ENCODE results near the gene NFATC1.

The NFATC1 gene

DNA sequence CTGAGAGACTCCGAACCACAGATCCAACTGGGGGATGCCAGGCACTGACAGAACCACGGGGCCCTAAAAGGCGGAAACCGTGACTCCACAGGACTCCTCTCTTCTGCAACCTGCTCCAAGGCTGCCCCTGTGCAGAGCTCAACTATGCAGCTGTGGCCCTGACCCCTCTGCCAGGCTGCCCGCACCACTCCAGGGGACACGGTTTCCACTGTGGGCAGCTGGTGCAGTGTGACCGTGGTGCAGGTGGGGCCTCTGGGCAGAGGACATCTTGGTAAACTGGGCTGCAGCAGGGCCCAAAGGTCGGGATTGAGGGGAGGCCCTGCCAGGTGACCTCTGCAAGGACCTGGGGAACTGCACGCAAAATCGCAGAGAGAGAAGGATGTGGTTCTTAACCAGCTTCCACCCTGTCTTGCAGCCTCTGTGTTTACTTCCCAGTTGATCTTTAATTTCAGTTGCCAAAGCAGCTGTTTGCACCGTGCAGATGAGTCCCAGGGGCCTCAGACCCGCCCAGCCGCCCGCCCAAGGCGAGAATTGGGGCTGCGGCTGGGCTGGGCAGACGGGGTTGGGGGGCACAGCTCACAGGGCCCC, 179.3 kb downstream of the NFATC1 start:
- no peaks in the 10 kb centered on the region for H3K36me3 ChIP-seq (ENCODE audit: insufficient read depth, low read length)
- peaks cover 8% of the 10 kb centered on the region for H3K4me1 ChIP-seq (ENCODE audit: insufficient read depth, low read length)
- H2AFZ ChIP-seq (ENCODE audit: low read depth, low read length), result no peak overlapping the region
- no peak for TF ChIP-seq EZH2 (IDR thresholded peaks at IDR 0.05; ENCODE audit: borderline replicate concordance, low read depth, low read length, severe bottlenecking)
- TF ChIP-seq, protein P1, sequence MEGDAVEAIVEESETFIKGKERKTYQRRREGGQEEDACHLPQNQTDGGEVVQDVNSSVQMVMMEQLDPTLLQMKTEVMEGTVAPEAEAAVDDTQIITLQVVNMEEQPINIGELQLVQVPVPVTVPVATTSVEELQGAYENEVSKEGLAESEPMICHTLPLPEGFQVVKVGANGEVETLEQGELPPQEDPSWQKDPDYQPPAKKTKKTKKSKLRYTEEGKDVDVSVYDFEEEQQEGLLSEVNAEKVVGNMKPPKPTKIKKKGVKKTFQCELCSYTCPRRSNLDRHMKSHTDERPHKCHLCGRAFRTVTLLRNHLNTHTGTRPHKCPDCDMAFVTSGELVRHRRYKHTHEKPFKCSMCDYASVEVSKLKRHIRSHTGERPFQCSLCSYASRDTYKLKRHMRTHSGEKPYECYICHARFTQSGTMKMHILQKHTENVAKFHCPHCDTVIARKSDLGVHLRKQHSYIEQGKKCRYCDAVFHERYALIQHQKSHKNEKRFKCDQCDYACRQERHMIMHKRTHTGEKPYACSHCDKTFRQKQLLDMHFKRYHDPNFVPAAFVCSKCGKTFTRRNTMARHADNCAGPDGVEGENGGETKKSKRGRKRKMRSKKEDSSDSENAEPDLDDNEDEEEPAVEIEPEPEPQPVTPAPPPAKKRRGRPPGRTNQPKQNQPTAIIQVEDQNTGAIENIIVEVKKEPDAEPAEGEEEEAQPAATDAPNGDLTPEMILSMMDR (IDR thresholded peaks at IDR 0.05; ENCODE audit: borderline replicate concordance, extremely low read depth, low read length, poor library complexity, severe bottlenecking), result no peak
- ATAC-seq (ENCODE audit: insufficient read depth, low read depth) (peak; percentile 85), DNase-seq (peak; percentile 17)
- H4K20me1 ChIP-seq (ENCODE audit: insufficient read depth, low read length), result no peaks in the 10 kb centered on the region
- H3K4me2 ChIP-seq (ENCODE audit: insufficient read depth, low read length), result no peak overlapping the region
- H3K9me3 ChIP-seq (ENCODE audit: insufficient read depth, low read length, severe bottlenecking), result peaks cover 25% of the 10 kb centered on the region
- H3K4me3 ChIP-seq (ENCODE audit: low read depth in 1 of 2, low read length in 2 of 2), result no peak overlapping the region
- no peak overlapping the region for H3K9ac ChIP-seq (ENCODE audit: low read depth, low read length)
- peak overlapping the region; percentile 62 for H3K27ac ChIP-seq (ENCODE audit: low read length)
- H3K79me2 ChIP-seq (ENCODE audit: insufficient read depth, low read length), result no peaks in the 10 kb centered on the region
- H3K27me3 ChIP-seq (ENCODE audit: insufficient read depth, low read length, poor library complexity), result no peaks in the 10 kb centered on the region

DNA sequence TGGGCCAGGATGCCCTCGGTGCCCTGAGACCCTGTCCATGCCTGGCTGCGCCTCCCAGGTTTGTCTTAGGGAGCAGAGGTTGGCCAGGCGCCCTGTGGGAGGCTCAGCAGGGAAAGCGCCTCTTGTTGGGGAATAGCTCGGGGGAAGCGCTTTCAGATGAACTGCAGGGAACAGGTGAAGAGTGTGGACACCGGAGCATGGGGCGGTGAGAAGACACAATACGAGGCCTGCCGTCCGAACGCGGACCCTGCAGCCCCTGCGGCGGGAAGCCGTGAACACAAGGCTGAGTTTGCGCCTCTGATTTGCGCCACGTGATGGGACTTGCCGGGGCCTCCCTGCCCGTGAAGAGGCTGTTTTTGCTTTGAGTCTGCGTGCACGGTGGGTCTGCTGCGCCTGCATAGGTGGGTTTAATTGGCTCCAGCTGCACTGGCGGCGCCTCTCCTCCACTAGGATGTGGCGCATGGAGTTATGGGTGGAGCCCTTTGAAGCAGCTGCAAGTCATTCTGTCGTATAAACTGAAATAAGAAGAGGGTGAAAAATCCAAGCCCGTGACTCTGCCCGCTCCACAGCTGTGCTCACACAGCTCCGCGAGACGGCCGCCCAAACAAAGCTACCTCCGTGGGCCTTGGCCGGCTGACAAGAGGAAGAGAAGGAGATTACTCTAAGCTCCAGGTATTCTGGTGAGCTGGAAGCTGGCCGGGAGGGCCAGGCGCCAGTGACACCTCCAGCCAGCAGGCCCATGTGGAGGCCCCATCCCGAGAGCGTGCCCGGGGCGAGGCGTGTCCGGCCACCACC, 180.4 kb downstream of the NFATC1 start:
- Histone ChIP-seq H3K27me3 (ENCODE audit: insufficient read depth, low read length, poor library complexity) (no peaks in the 10 kb centered on the region), H3K9me3 (ENCODE audit: insufficient read depth, low read length, severe bottlenecking) (peaks cover 25% of the 10 kb centered on the region), H3K4me2 (ENCODE audit: insufficient read depth, low read length) (no peak overlapping the region), H3K9ac (ENCODE audit: low read depth, low read length) (no peak overlapping the region), H3K4me1 (ENCODE audit: insufficient read depth, low read length) (peaks cover 8% of the 10 kb centered on the region), H3K36me3 (ENCODE audit: insufficient read depth, low read length) (no peaks in the 10 kb centered on the region), H3K79me2 (ENCODE audit: insufficient read depth, low read length) (no peaks in the 10 kb centered on the region), H3K4me3 (ENCODE audit: low read depth in 1 of 2, low read length in 2 of 2) (no peak overlapping the region), H2AFZ (ENCODE audit: low read depth, low read length) (no peak overlapping the region), H3K27ac (ENCODE audit: low read length) (no peak overlapping the region), H4K20me1 (ENCODE audit: insufficient read depth, low read length) (no peaks in the 10 kb centered on the region)
- ATAC-seq (ENCODE audit: insufficient read depth, low read depth) (no peak), DNase-seq (no peak)
- TF ChIP-seq EZH2 (IDR thresholded peaks at IDR 0.05; ENCODE audit: borderline replicate concordance, low read depth, low read length, severe bottlenecking), result no peak
- TF ChIP-seq, protein P1 (IDR thresholded peaks at IDR 0.05; ENCODE audit: borderline replicate concordance, extremely low read depth, low read length, poor library complexity, severe bottlenecking), result no peak

DNA sequence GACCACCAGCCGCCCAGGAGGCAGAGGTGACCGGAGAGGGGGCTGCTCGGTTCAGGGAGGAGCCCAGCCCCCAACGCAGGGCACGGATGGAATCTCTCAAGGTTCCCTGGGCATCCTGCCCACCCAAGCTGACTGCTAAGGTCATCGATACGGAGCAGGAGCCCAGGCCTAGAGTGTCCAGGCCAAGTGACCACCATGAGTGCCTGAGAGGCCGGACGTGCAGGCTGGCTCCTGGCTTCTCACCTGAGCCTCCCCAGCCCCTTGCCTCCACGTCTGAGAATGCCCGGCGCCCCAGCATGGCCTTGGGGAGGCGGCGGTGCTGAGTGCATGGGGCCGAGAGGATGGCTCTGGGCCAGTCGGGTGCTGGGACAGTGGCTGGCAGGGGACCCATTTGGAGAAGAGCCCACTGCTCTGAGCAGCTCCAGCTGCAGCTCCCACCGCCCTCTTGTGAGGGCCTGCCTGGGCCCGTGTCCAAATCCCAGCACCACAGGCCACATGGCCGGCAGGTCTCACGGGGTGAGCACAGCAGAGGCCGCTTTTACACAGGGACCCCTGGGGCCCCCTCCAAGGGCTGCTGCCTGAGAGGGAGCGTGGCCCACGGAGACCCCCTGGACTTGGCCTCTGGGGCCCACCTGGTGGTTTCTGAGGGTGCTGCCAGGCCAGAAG, 181.1 kb downstream of the NFATC1 start:
- Histone ChIP-seq H3K4me3 (ENCODE audit: low read depth in 1 of 2, low read length in 2 of 2) (no peak overlapping the region), H3K27me3 (ENCODE audit: insufficient read depth, low read length, poor library complexity) (no peaks in the 10 kb centered on the region), H3K9ac (ENCODE audit: low read depth, low read length) (no peak overlapping the region), H3K4me2 (ENCODE audit: insufficient read depth, low read length) (no peak overlapping the region), H3K27ac (ENCODE audit: low read length) (no peak overlapping the region), H2AFZ (ENCODE audit: low read depth, low read length) (no peak overlapping the region), H3K4me1 (ENCODE audit: insufficient read depth, low read length) (peaks cover 8% of the 10 kb centered on the region), H3K9me3 (ENCODE audit: insufficient read depth, low read length, severe bottlenecking) (peaks cover 24% of the 10 kb centered on the region), H3K79me2 (ENCODE audit: insufficient read depth, low read length) (no peaks in the 10 kb centered on the region), H4K20me1 (ENCODE audit: insufficient read depth, low read length) (no peaks in the 10 kb centered on the region), H3K36me3 (ENCODE audit: insufficient read depth, low read length) (no peaks in the 10 kb centered on the region)
- TF ChIP-seq, protein P1 (IDR thresholded peaks at IDR 0.05; ENCODE audit: borderline replicate concordance, extremely low read depth, low read length, poor library complexity, severe bottlenecking), result no peak
- TF ChIP-seq EZH2 (IDR thresholded peaks at IDR 0.05; ENCODE audit: borderline replicate concordance, low read depth, low read length, severe bottlenecking), result no peak
- DNase-seq, result no peak
- no peak for ATAC-seq (ENCODE audit: insufficient read depth, low read depth)

Data from DND-41 (cell line).